SU-DHL-6 (cell line): ENCODE measurements around the gene LRBA.

ENCODE experiments used
- H2AFZ ChIP-seq: fragments of 200-600 bp; sonication (generic); 2 replicates; pipeline ENCODE4 v1.6.1; 2014; ENCODE audit warnings: low read depth, mild to moderate bottlenecking, moderate library complexity, mixed read lengths, antibody characterized with exemption, low read length; ENCODE audit not compliant: severe bottlenecking
- H3F3A ChIP-seq: fragments of 200-600 bp; shearing (Covaris generic); 2 replicates; pipeline ENCODE4 v1.6.0; 2016; ENCODE audit warnings: antibody characterized with exemption, mild to moderate bottlenecking; ENCODE audit not compliant: insufficient read depth
- H3K27ac ChIP-seq: fragments of 200-600 bp; sonication (generic); 2 replicates; pipeline ENCODE4 v1.5.1; 2016; ENCODE audit warnings: low read depth, mild to moderate bottlenecking, low read length, moderate library complexity, mixed read lengths
- H3K27me3 ChIP-seq: fragments of 200-600 bp; sonication (generic), shearing (Covaris generic); 2 replicates; pipeline ENCODE4 v1.6.0; 2014; ENCODE audit warnings: mild to moderate bottlenecking, low read length
- H3K36me3 ChIP-seq: fragments of 200-600 bp; sonication (generic); 2 replicates; pipeline ENCODE4 v1.6.1; 2014; ENCODE audit warnings: mild to moderate bottlenecking, low read length, mixed read lengths
- H3K4me2 ChIP-seq: fragments of 300-600, 200-600 bp; shearing (Covaris generic), sonication (generic); 2 replicates; pipeline ENCODE4 v1.6.0; 2014; ENCODE audit warnings: low read length, low read depth, mild to moderate bottlenecking; ENCODE audit not compliant: poor library complexity, severe bottlenecking
- H3K4me3 ChIP-seq: fragments of 200-600 bp; sonication (generic); 2 replicates; pipeline ENCODE4 v1.5.1; 2014; ENCODE audit warnings: antibody characterized with exemption, low read length, mild to moderate bottlenecking, mixed read lengths; ENCODE audit not compliant: insufficient read depth, poor library complexity, severe bottlenecking
- H3K79me2 ChIP-seq: fragments of 200-600 bp; sonication (generic); 2 replicates; pipeline ENCODE4 v1.6.1; 2014; ENCODE audit warnings: mild to moderate bottlenecking, low read length, moderate library complexity; ENCODE audit not compliant: insufficient read depth
- H3K9ac ChIP-seq: fragments of 200-600 bp; sonication (generic); 2 replicates; pipeline ENCODE4 v1.7.0; 2014; ENCODE audit warnings: mild to moderate bottlenecking, low read length
- H3K9me2 ChIP-seq: fragments of 200-600 bp; sonication (generic); replicated peaks from 2 replicates; pipeline ENCODE4 v1.6.1; 2014; ENCODE audit warnings: low read length; ENCODE audit not compliant: insufficient read depth
- H3K9me3 ChIP-seq: fragments of 200-600 bp; sonication (generic); 2 replicates; pipeline ENCODE4 v1.6.1; 2014; ENCODE audit warnings: low read length, mixed read lengths; ENCODE audit not compliant: insufficient read depth
- H4K20me1 ChIP-seq: fragments of 200-600 bp; sonication (generic); 2 replicates; pipeline ENCODE4 v1.6.1; 2014; ENCODE audit warnings: low read depth, mild to moderate bottlenecking, antibody characterized with exemption, low read length, moderate library complexity, mixed read lengths
- CTCF ChIP-seq: fragments of 200-600 bp; sonication (generic); IDR thresholded peaks from one replicate; pipeline ENCODE4 v1.5.1; 2017; ENCODE audit warnings: antibody characterized with exemption, mild to moderate bottlenecking, low read length, moderate library complexity; ENCODE audit not compliant: insufficient read depth, poor library complexity, severe bottlenecking
- EZH2phosphoT487 ChIP-seq: fragments of 200-600 bp; sonication (generic), shearing (Covaris generic); conservative IDR thresholded peaks from 2 replicates; pipeline ENCODE4 v1.6.1; 2018; ENCODE audit warnings: mild to moderate bottlenecking, antibody characterized with exemption, low read length, moderate library complexity, mixed read lengths

LRBA gene

GRCh38 chr4:150769248-150769647, 245.8 kb downstream of the LRBA start:
- TF ChIP-seq CTCF, result no peak
- TF ChIP-seq EZH2phosphoT487, result no peak
- Histone ChIP-seq H3K27ac (no peak overlapping the region), H4K20me1 (no peaks in the 10 kb centered on the region), H3K36me3 (peaks cover 4% of the 10 kb centered on the region; the same call in 1 of the 2 replicates), H3K4me3 (no peak overlapping the region), H2AFZ (no peak overlapping the region), H3K9me3 (no peaks in the 10 kb centered on the region), H3F3A (0 out of 2 replicates have a peak, but pooled peaks cover 3% of the 10 kb centered on the region), H3K9me2 (no peaks in the 10 kb centered on the region), H3K9ac (no peak overlapping the region), H3K4me2 (no peak overlapping the region), H3K27me3 (no peaks in the 10 kb centered on the region), H3K79me2 (no peaks in the 10 kb centered on the region)

GRCh38 chr4:150768497-150768896, 246.6 kb downstream of the LRBA start:
- Histone ChIP-seq H2AFZ (no peak overlapping the region), H3K4me3 (no peak overlapping the region), H3K9me3 (no peaks in the 10 kb centered on the region), H3K9ac (no peak overlapping the region), H3K4me2 (no peak overlapping the region), H3K36me3 (peaks cover 4% of the 10 kb centered on the region; the same call in 1 of the 2 replicates), H4K20me1 (no peaks in the 10 kb centered on the region), H3K9me2 (no peaks in the 10 kb centered on the region), H3K79me2 (no peaks in the 10 kb centered on the region), H3K27me3 (no peaks in the 10 kb centered on the region), H3F3A (0 out of 2 replicates have a peak, but pooled peaks cover 3% of the 10 kb centered on the region), H3K27ac (no peak overlapping the region)
- TF ChIP-seq EZH2phosphoT487 (no peak), CTCF (no peak)

DNA sequence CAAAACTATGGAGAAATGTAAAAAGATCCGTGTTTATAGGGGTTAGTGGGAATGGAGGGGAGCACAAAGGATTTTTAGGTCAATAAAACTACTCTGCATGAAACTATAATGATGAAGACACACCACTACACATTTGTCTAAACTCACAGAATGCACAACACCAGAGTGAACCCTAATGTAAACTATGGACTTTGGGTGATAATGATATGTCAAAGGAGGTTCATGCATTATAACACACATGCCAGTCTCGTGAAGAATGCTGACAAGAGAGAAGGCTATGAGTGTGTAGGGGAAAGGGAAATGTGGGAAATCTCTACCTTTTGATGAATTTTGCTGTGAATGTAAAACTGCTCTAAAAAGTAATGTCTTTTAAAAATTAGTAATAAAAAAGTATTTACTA, 249.9 kb downstream of the LRBA start:
- Histone ChIP-seq H3K9ac (no peak overlapping the region), H3F3A (0 out of 2 replicates have a peak, but pooled peaks cover 3% of the 10 kb centered on the region), H3K36me3 (peaks cover 9% of the 10 kb centered on the region; the same call in 1 of the 2 replicates), H3K9me3 (no peaks in the 10 kb centered on the region), H4K20me1 (no peaks in the 10 kb centered on the region), H3K27me3 (no peaks in the 10 kb centered on the region), H3K4me2 (no peak overlapping the region), H3K9me2 (no peaks in the 10 kb centered on the region), H3K79me2 (no peaks in the 10 kb centered on the region), H2AFZ (no peak overlapping the region), H3K4me3 (no peak overlapping the region), H3K27ac (no peak overlapping the region)
- no peak for TF ChIP-seq EZH2phosphoT487
- TF ChIP-seq CTCF, result no peak
